ENCODE data around the gene TBCD.
"Not testable (repeated sequence)": the region's sequence is repeated elsewhere in the genome, so short reads cannot be mapped to it uniquely, and the experiment has no call there.

TBCD gene

GRCh38 chr17:82978765-82979349 is 227.0 kb downstream of the TBCD start:
- H3K27ac ChIP-seq: peak overlapping the region; percentile 21 to 78 (median 63); a peak in 18 of 22 replicates
- peaks cover 31 to 51% (median 41%) of the 10 kb centered on the region in 10 experiments for H3K4me1 ChIP-seq
- no peaks in the 10 kb centered on the region for H3K27me3 ChIP-seq
- peak overlapping the region; percentile 61 to 83 (median 78) for H3K4me2 ChIP-seq
- no peaks in the 10 kb centered on the region for H3K36me3 ChIP-seq
- H3K9ac ChIP-seq: peak overlapping the region in 6 of 11 experiments; percentile 21 to 57 (median 46); a peak in 10 of 22 replicates
- no peak overlapping the region; a peak in 2 of 20 replicates for H3K4me3 ChIP-seq
- no peaks in the 10 kb centered on the region for H4K20me1 ChIP-seq
- no peaks in the 10 kb centered on the region for H3K9me3 ChIP-seq (replicated peaks in 1 of 11)
- no peak for TF ChIP-seq Cebpa-rat (IDR thresholded peaks at IDR 0.05)

- Histone ChIP-seq H3K9ac (no peak overlapping the region), H3K27me3 (no peaks in the 10 kb centered on the region), H3K4me1 (peaks cover 35 to 55% (median 44%) of the 10 kb centered on the region in 10 experiments), H3K4me3 (no peak overlapping the region), H3K4me2 (peak overlapping the region in 7 of 11 experiments; percentile 66 to 82 (median 78); a peak in 13 of 22 replicates), H3K36me3 (no peaks in the 10 kb centered on the region), H3K9me3 (replicated peaks in 1 of 11) (no peaks in the 10 kb centered on the region), H4K20me1 (no peaks in the 10 kb centered on the region), H3K27ac (peak overlapping the region in 2 of 11 experiments; percentile 74 to 78; a peak in 1 of 22 replicates)
- TF ChIP-seq Cebpa-rat (IDR thresholded peaks at IDR 0.05): no peak
Measured at GRCh38 chr17:82979718-82980117, 227.9 kb downstream of the TBCD start.

- H4K20me1 ChIP-seq: no peaks in the 10 kb centered on the region
- no peaks in the 10 kb centered on the region for H3K36me3 ChIP-seq
- H3K9me3 ChIP-seq (replicated peaks in 1 of 11): no peaks in the 10 kb centered on the region
- peaks cover 44 to 64% (median 53%) of the 10 kb centered on the region in 10 experiments for H3K4me1 ChIP-seq
- no peak overlapping the region for H3K4me3 ChIP-seq
- H3K27ac ChIP-seq: no peak overlapping the region
- H3K27me3 ChIP-seq: peaks cover 0 to under 1% (median 0%) of the 10 kb centered on the region in 11 experiments; a peak in 2 of 22 replicates
- peak overlapping the region in 10 of 11 experiments; percentile 16 to 82 (median 62); a peak in 18 of 22 replicates for H3K4me2 ChIP-seq
- H3K9ac ChIP-seq: no peak overlapping the region
- no peak for TF ChIP-seq Cebpa-rat (IDR thresholded peaks at IDR 0.05)
Measured at GRCh38 chr17:82980632-82981031, 228.8 kb downstream of the TBCD start.

GRCh38 chr17:82981141-82981730 is 229.4 kb downstream of the TBCD start:
- Histone ChIP-seq H3K4me2 (peak overlapping the region in 7 of 11 experiments; percentile 48 to 79 (median 66); a peak in 9 of 22 replicates), H4K20me1 (no peaks in the 10 kb centered on the region), H3K9me3 (replicated peaks in 1 of 11) (no peaks in the 10 kb centered on the region), H3K4me1 (peaks cover 50 to 70% (median 59%) of the 10 kb centered on the region in 10 experiments), H3K4me3 (no peak overlapping the region), H3K27me3 (peaks cover 0 to 5% (median 0%) of the 10 kb centered on the region in 11 experiments; a peak in 2 of 22 replicates), H3K36me3 (no peaks in the 10 kb centered on the region), H3K27ac (no peak overlapping the region), H3K9ac (no peak overlapping the region)
- no peak for TF ChIP-seq Cebpa-rat (IDR thresholded peaks at IDR 0.05)

- Histone ChIP-seq H3K27me3 (peaks cover 0 to 5% (median 0%) of the 10 kb centered on the region in 11 experiments; a peak in 2 of 22 replicates), H3K4me2 (no peak overlapping the region; a peak in 1 of 22 replicates), H4K20me1 (no peaks in the 10 kb centered on the region), H3K36me3 (0 out of 22 replicates have a peak, but pooled peaks cover 0 to 3% (median 0%) of the 10 kb centered on the region in 11 experiments), H3K4me1 (peaks cover 45 to 58% (median 51%) of the 10 kb centered on the region in 10 experiments), H3K9me3 (replicated peaks in 1 of 11) (peaks cover under 1 to 8% (median 4%) of the 10 kb centered on the region in 11 experiments; a peak in 16 of 22 replicates), H3K9ac (no peak overlapping the region), H3K4me3 (no peak overlapping the region), H3K27ac (no peak overlapping the region)
- no peak for TF ChIP-seq Cebpa-rat (IDR thresholded peaks at IDR 0.05)
Measured at GRCh38 chr17:82983510-82984248, 231.8 kb downstream of the TBCD start.

- Histone ChIP-seq H3K4me2 (peak overlapping the region; percentile 73 to 96 (median 88); a peak in 18 of 22 replicates), H3K9me3 (replicated peaks in 1 of 11) (peaks cover 6 to 13% (median 10%) of the 10 kb centered on the region in 11 experiments; a peak in 17 of 22 replicates), H3K4me1 (peaks cover 42 to 52% (median 46%) of the 10 kb centered on the region in 10 experiments), H3K27ac (peak overlapping the region in 1 of 11 experiments; percentile 5; a peak in 2 of 22 replicates)
- H3K27me3 ChIP-seq, H3K4me3 ChIP-seq, H3K36me3 ChIP-seq, H3K9ac ChIP-seq, H4K20me1 ChIP-seq: not testable (repeated sequence)
Measured at GRCh38 chr17:82984249-82984617, 232.4 kb downstream of the TBCD start.

- Histone ChIP-seq H3K4me2 (peak overlapping the region; percentile 73 to 96 (median 88)), H3K9me3 (replicated peaks in 1 of 11) (peaks cover 6 to 19% (median 14%) of the 10 kb centered on the region in 11 experiments; a peak in 18 of 22 replicates), H3K27me3 (peaks cover 0 to 5% (median 0%) of the 10 kb centered on the region in 11 experiments; a peak in 2 of 22 replicates), H3K4me3 (no peak overlapping the region), H3K9ac (peak overlapping the region in 3 of 11 experiments; percentile 15 to 50 (median 46); a peak in 3 of 22 replicates), H3K36me3 (peaks cover 0 to 14% (median 0%) of the 10 kb centered on the region in 11 experiments; a peak in 5 of 22 replicates), H3K27ac (peak overlapping the region in 3 of 11 experiments; percentile 13 to 30 (median 27); a peak in 4 of 22 replicates), H3K4me1 (peaks cover 37 to 46% (median 40%) of the 10 kb centered on the region in 10 experiments), H4K20me1 (no peaks in the 10 kb centered on the region)
- no peak for TF ChIP-seq Cebpa-rat (IDR thresholded peaks at IDR 0.05)
Measured at GRCh38 chr17:82984751-82985427, 233.0 kb downstream of the TBCD start.

GRCh38 chr17:82985428-82985805 is 233.6 kb downstream of the TBCD start:
- Histone ChIP-seq H3K9ac (peak overlapping the region in 6 of 11 experiments; percentile 10 to 60 (median 45); a peak in 8 of 22 replicates), H3K4me3 (0 out of 20 replicates have a peak overlapping the region, but pooled peaks of 1 of the 10 experiments have one; percentile 11), H4K20me1 (no peaks in the 10 kb centered on the region), H3K4me1 (peaks cover 32 to 41% (median 35%) of the 10 kb centered on the region in 10 experiments), H3K27ac (peak overlapping the region in 4 of 11 experiments; percentile 30 to 52 (median 35); a peak in 7 of 22 replicates), H3K4me2 (peak overlapping the region; percentile 73 to 96 (median 88)), H3K27me3 (peaks cover 0 to 5% (median 0%) of the 10 kb centered on the region in 11 experiments; a peak in 2 of 22 replicates), H3K36me3 (peaks cover 0 to 15% (median 0%) of the 10 kb centered on the region in 11 experiments; a peak in 6 of 22 replicates), H3K9me3 (replicated peaks in 1 of 11) (peaks cover 6 to 24% (median 19%) of the 10 kb centered on the region in 11 experiments; a peak in 19 of 22 replicates)
- no peak for TF ChIP-seq Cebpa-rat (IDR thresholded peaks at IDR 0.05)

All from BLaER1 treated with 17β-estradiol and CSF1 and Interleukin-3, amounts not matched to agents 10 nM and 100 nM (cell line).